SU-DHL-6 (cell line): Measurements from ENCODE around the gene RPS6KA2.

Experiments
- CTCF ChIP-seq: fragments of 200-600 bp; sonication (generic); IDR thresholded peaks from one replicate; pipeline ENCODE4 v1.5.1; 2017; ENCODE audit warnings: antibody characterized with exemption, mild to moderate bottlenecking, low read length, moderate library complexity; ENCODE audit not compliant: insufficient read depth, poor library complexity, severe bottlenecking
- EZH2phosphoT487 ChIP-seq: fragments of 200-600 bp; sonication (generic), shearing (Covaris generic); conservative IDR thresholded peaks from 2 replicates; pipeline ENCODE4 v1.6.1; 2018; ENCODE audit warnings: mild to moderate bottlenecking, antibody characterized with exemption, low read length, moderate library complexity, mixed read lengths

- TF ChIP-seq CTCF (no peak), EZH2phosphoT487 (no peak)
Observed at GRCh38 chr6:166640342-166641043, 13.4 kb upstream of the RPS6KA2 start.
